ENCODE data around the gene RALB. TPM values are rescaled to one million over a fixed set of nuclear protein-coding genes. Genes with fewer than 3 reads are reported as not detected.

Gene RALB
- total and polyA plus RNA-seq, 2 of the 8 experiments (the other 6 are each of a cell fraction or from before 2014, with no cell fraction given), result 12.0 to 16.6 TPM

- TF ChIP-seq BACH1 (IDR thresholded peaks at IDR 0.05; ENCODE audit: low read length), result peak; percentile 52
- TF ChIP-seq EP300 (IDR thresholded peaks at IDR 0.05; ENCODE audit: borderline replicate concordance in 1 of 2, low read depth in 2 of 2, low read length in 2 of 2), result 0 out of 3 replicates have a peak, but pooled peaks of 1 of the 2 experiments have one; percentile 27
- no peak for TF ChIP-seq ATF2 (IDR thresholded peaks at IDR 0.05; ENCODE audit: low read length)
- TF ChIP-seq CTCF (IDR thresholded peaks at IDR 0.05; ENCODE audit: control extremely low read depth in 1 of 3, insufficient read depth in 1 of 3, low read depth in 1 of 3, low read length in 3 of 3), result peak in 2 of 3 experiments; percentile 91 to 97; a peak in 3 of 4 replicates
- 0 out of 4 replicates have a peak, but pooled peaks of 1 of the 2 experiments have one; percentile 71 for TF ChIP-seq HDAC2 (IDR thresholded peaks at IDR 0.05; ENCODE audit: borderline replicate concordance in 1 of 2, low read depth in 2 of 2, low read length in 2 of 2)
- no peak for TF ChIP-seq TCF12 (IDR thresholded peaks at IDR 0.05; ENCODE audit: low read depth, low read length)
- no peak; the same call in 1 of the 2 replicates for TF ChIP-seq TEAD4 (IDR thresholded peaks at IDR 0.05; ENCODE audit: low read depth, low read length)
- no peak for TF ChIP-seq ZNF274 (IDR thresholded peaks at IDR 0.05; ENCODE audit: borderline replicate concordance, extremely low read depth, low read length)
Measured at GRCh38 chr2:120343433-120344105, 90.9 kb downstream of the RALB start (continued).

Small RNAs within 50 kb of the gene (small RNA-seq; reads per million reads assigned to genes)
- not detected for gene MTND4LP14 (ENCODE audit: insufficient read depth)

Other genes starting within 250 kb of the RALB start
- gene EPB41L5, start 239.8 kb upstream of the RALB start, total RNA-seq (2021; fragmentation: NEBNext Ultra II Directional; extraction: Animal tissue kit (Norgen Biotek cat#: 25700)), result 29.7 and 32.3 TPM in 2 replicates
- 12.5 and 13.5 TPM in 2 replicates for gene EPB41L5, start 239.8 kb upstream of the RALB start, polyA plus RNA-seq (2011; rRNA removed)
- gene TMEM185B, start 29.5 kb upstream of the RALB start, total RNA-seq (2021; fragmentation: NEBNext Ultra II Directional; extraction: Animal tissue kit (Norgen Biotek cat#: 25700)), result 12.5 and 13.5 TPM in 2 replicates
- 14.0 and 18.0 TPM in 2 replicates for gene TMEM185B, start 29.5 kb upstream of the RALB start, polyA plus RNA-seq (2011; rRNA removed)
- gene INHBB, start 93.3 kb downstream of the RALB start, total RNA-seq (2021; fragmentation: NEBNext Ultra II Directional; extraction: Animal tissue kit (Norgen Biotek cat#: 25700)), result 0.23 and 0.30 TPM in 2 replicates
- 0.24 and 0.32 TPM in 2 replicates for gene INHBB, start 93.3 kb downstream of the RALB start, polyA plus RNA-seq (2011; rRNA removed)